HG02588 (cell line): ENCODE data around the gene SH2D4B.

Experiments
- ATAC-seq: cut with Tn5 transposase; IDR thresholded peaks from one replicate; pipeline ENCODE4 v1.9.1; 2021; ENCODE audit warnings: mild to moderate bottlenecking, moderate library complexity; ENCODE audit not compliant: unreplicated experiment

The SH2D4B gene

GRCh38 chr10:80622153-80622552, 84.5 kb downstream of the SH2D4B start:
- no peak for ATAC-seq

GRCh38 chr10:80630324-80630723, 92.6 kb downstream of the SH2D4B start:
- no peak for ATAC-seq

DNA sequence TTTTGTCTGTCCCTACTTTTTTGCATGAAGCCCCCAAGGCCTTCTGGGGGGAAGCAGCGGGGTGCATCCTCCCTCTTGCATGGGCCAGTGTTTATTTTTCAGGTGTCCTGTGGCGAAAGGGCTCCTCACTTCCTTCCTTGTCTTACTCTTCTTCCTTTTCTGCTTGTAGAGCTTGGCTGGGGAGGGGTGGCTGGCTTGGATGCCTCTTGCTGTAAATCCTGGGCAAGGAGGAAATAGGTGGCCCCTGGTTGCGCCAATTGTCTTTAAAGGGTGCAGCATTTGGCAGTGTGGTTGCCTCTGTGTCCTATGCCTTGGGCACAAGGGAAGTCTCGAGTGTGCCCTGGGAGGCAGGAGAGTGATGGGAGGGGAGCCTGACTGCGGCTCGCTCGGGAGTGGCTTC, 95.0 kb downstream of the SH2D4B start:
- ATAC-seq: no peak

DNA sequence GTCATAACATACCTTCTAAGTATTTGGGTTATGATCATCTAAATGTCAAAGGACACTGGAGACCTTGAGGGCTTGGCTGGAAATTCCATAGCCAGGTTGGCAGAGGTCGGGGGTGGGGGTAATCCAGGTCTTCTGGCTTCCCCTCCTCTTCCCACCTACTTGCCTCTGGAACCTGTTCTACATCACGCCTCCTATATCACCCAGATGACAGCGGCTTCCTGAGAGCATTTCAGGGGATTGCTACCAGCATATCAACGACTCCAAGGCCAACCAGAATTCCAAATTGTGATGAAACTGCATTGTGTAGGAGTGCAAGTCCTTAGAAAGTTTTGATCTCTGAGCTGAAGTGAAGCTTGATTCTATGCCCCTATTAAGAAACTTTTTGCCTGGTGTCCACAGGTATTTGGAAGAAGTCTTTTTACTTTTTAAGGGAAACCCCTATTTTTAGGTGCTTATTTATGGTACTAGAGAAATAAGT, 95.7 kb downstream of the SH2D4B start:
- ATAC-seq: no peak

- no peak for ATAC-seq
Measured at GRCh38 chr10:80633910-80634309, 96.2 kb downstream of the SH2D4B start.

- no peak for ATAC-seq
Measured at GRCh38 chr10:80642661-80643060, 105.0 kb downstream of the SH2D4B start.

DNA sequence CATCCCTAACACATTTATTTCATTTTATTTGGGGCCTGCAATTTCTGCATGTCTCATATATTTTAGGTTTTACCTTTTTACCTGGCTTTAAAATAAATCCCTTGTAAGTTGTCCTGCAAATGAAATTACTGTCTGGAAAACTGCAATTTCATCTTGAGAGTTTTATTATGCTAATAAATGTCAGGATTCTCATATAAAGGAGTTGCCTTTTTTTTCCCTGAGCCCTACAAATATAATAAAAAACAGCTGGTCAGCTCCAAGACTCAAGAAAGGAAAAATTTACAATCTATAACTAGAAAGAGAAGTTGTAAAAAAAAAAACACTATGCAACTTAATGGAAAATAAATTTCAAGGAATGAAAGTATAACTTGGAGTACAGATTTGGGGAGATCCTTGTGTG, 108.7 kb downstream of the SH2D4B start:
- no peak for ATAC-seq

DNA sequence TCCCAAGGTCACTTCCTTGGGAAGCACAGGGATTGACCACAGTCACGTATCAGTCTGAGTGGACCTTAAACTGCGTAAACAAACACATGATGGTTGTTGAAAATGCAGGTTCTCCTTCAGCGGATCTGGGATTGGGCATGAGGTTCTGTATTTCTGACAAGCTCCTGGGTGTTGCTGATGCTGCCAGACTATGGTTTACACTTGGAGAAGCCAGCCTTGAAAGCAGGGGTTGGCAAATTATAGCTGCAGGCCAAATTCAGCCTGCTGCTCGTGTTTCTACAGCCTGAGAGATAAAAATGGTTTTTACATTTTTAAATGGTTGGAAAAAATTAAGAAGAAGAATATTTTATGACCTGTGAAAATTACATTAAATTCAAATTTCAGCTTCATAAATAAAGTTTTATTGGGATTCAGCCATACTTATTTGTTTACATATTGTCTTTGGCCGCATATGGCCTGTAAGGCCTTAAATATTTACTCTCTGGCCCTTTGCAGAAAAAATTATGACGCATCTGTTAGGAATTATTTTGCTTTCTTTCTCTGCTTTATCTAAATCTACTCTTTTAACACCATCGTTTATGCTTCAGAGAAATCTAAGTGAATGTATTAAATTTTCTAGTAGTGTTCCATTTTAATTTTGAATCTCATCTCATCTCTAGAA, 109.6 kb downstream of the SH2D4B start:
- ATAC-seq: no peak

DNA sequence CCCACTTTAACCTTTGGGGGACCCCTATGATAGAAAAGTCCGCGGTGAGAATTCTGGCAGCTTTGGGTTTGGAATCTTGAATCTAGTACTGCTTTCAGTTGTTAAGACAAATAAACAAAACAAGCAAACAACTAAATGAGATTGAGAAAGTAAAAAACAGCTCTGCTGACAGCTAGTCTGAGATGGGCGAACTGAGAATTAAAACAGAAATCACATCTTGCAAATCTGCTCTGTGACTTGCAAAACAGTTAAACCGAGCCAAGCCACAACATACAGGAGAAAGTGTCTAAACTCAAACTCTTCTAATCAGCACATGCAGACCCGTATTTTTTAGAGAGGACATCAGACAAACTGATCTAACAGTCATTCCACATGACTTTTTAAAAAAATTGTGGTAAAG, 110.4 kb downstream of the SH2D4B start:
- no peak for ATAC-seq

DNA sequence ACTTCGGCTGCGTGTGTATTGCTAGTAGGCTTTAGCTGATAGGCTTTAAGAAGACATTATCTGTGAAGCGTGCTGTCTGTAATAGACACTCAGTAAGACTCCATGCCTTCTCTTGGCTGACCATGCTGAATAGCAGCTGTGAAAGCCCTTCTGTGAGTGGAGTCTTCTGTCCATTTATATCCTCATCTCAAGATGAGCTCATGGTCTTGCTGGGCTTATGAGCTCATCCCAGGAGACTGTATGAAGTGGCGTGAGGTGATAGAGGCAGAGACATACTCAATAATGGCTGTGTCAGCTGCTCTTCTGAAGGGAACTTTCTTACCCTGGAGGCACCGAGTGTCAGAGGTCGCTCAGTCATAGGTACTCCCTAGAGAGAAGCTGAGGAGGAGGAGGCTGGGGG, 111.5 kb downstream of the SH2D4B start:
- ATAC-seq: no peak

- ATAC-seq: no peak
Measured at GRCh38 chr10:80655898-80656297, 118.2 kb downstream of the SH2D4B start.

- no peak for ATAC-seq
Measured at GRCh38 chr10:80658068-80658467, 120.4 kb downstream of the SH2D4B start.

GRCh38 chr10:80659289-80659688, 121.6 kb downstream of the SH2D4B start:
- ATAC-seq: no peak

- no peak for ATAC-seq
Measured at GRCh38 chr10:80660266-80660665, 122.6 kb downstream of the SH2D4B start.

DNA sequence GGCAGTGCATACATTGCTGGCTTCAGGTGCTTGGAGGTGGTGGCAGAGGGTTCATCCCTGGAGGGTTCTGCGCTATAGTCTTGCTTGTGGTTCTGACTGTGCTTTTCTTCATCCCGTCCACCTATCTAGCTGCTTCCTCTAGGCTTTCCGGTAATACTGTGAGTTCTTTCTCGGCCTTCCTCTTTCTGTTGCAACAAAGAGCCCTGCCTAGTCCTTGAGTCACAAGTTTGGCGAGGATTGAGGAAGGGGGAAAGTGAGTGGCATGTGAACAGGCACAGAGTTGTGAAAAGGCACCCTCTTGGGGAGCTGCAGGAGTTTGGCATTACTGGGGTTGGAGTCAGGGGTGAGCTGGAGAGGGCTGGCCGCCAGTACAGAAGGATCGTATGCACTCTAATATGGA, 123.0 kb downstream of the SH2D4B start:
- no peak for ATAC-seq

DNA sequence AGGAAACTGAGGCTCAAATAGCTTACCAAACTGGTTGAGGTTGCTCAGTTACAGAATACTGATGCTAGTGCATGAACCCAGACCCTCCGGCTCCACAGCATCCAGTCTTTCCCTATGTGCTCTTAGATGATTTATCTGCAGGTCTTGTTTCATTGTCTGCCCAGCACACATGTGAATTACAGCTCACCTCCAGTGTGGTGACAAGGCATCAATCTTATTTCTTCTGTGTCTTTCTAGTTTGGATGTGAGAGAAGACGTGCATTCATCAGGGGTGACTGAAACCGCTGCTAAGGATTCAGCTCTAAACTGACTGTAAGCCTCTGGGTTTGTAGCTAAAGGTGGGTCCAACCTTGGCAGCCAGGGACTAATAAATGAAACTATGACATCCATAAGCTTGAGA, 123.8 kb downstream of the SH2D4B start:
- ATAC-seq: no peak

DNA sequence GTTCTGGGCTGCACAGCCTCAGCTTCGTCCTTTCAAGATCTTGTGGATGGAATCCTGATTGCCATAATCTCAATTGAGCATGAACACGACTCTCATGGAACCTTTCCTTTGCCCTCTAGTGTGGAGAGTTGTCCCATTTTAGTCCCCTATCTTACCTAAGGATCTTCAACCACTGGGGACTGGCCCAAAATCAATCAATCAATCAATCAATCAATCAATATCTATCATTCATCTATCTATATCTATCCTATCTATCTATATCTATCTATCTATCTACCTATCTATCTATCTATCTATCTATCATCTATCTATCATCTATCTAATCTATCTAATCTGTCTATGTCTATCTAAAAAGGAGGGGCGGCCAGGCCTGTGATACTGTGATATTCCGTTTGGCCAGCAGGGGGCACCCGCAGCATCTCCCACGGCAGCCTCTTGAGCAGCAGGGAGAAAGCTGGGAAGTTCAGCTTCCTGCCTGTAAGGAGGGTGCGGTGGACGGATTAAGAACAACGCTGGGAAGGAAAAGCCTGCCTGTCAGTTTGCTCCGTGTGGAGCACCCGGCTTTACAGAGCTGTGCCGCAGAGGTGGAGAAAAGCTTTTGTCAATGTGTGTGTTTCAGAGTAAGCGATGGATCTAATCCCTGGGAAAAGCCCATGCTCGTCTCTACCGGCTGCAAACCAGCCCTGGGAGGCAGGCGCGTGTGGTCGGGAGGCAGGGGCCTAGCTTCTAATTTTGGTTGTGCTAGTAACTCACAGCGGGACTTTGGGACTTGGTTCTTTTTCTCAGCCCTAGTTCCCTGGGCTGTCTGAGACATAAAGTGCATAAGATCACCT, 124.9 kb downstream of the SH2D4B start:
- peak; percentile 72 for ATAC-seq

GRCh38 chr10:80664071-80664680, 126.5 kb downstream of the SH2D4B start:
- ATAC-seq: peak; percentile 46

DNA sequence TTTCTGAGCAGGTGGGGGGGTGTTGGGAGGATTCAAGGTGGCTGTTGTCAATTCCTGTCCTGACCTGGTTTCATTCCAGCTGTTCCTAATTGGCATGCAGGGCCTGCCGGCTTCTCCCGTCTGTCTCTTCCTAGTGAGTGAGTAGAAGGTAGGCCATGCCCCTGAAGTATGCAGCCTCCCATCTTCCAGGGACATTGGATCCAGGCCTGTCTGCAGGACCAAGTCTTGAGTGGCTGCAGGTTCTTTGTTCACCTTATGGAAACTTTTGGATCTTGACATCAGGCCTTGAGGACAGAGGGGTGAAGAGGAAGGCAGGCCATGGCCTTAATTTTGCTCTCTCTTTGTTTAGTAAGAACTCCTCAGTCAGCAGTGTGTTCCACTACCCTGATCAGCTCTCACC, 131.8 kb downstream of the SH2D4B start:
- ATAC-seq: no peak

GRCh38 chr10:80670774-80671173, 133.1 kb downstream of the SH2D4B start:
- no peak for ATAC-seq

GRCh38 chr10:80671847-80672246, 134.1 kb downstream of the SH2D4B start:
- ATAC-seq: no peak

GRCh38 chr10:80672613-80673012, 134.9 kb downstream of the SH2D4B start:
- ATAC-seq: no peak
